ENCODE results near the gene PRSS2.
"Not testable (repeated sequence)": the region's sequence is repeated elsewhere in the genome, so short reads cannot be mapped to it uniquely, and the experiment has no call there.

Gene PRSS2

GRCh38 chr7:142759433-142759832 is 11.3 kb upstream of the PRSS2 start:
- Histone ChIP-seq H3K27ac (replicated peaks) (no peak overlapping the region), H3K4me3 (replicated peaks; ENCODE audit: insufficient read depth, low read length) (no peak overlapping the region), H3K27me3 (ENCODE audit: insufficient read depth, poor library complexity, severe bottlenecking) (no peaks in the 10 kb centered on the region)
- DNase-seq (ENCODE audit: low read depth in 1 of 2, low spot score in 1 of 2) = no peak
- TF ChIP-seq GABPA (IDR thresholded peaks at IDR 0.05; ENCODE audit: low read depth) = no peak
- no peak for TF ChIP-seq POLR2AphosphoS5 (IDR thresholded peaks at IDR 0.05; ENCODE audit: low read depth)
- TF ChIP-seq SPI1 (IDR thresholded peaks at IDR 0.05; ENCODE audit: borderline replicate concordance, low read depth) = no peak
- no peak for TF ChIP-seq REST (IDR thresholded peaks at IDR 0.05; ENCODE audit: insufficient replicate concordance, low read depth)
- TF ChIP-seq CTCF (IDR thresholded peaks at IDR 0.05; ENCODE audit: insufficient read depth, low read length) = no peak

GRCh38 chr7:142760071-142760642 is 10.6 kb upstream of the PRSS2 start:
- no peak for DNase-seq (ENCODE audit: low read depth in 1 of 2, low spot score in 1 of 2)
- H3K4me3 ChIP-seq (replicated peaks; ENCODE audit: insufficient read depth, low read length) = no peak overlapping the region
- H3K27me3 ChIP-seq (ENCODE audit: insufficient read depth, poor library complexity, severe bottlenecking) = no peaks in the 10 kb centered on the region
- H3K27ac ChIP-seq (replicated peaks) = no peak overlapping the region
- TF ChIP-seq CTCF (IDR thresholded peaks at IDR 0.05; ENCODE audit: insufficient read depth, low read length) (no peak), SPI1 (IDR thresholded peaks at IDR 0.05; ENCODE audit: borderline replicate concordance, low read depth) (no peak), GABPA (IDR thresholded peaks at IDR 0.05; ENCODE audit: low read depth) (no peak), REST (IDR thresholded peaks at IDR 0.05; ENCODE audit: insufficient replicate concordance, low read depth) (no peak), POLR2AphosphoS5 (IDR thresholded peaks at IDR 0.05; ENCODE audit: low read depth) (no peak)

- H3K27ac ChIP-seq (replicated peaks); H3K4me3 ChIP-seq (replicated peaks; ENCODE audit: insufficient read depth, low read length); H3K27me3 ChIP-seq (ENCODE audit: insufficient read depth, poor library complexity, severe bottlenecking); DNase-seq (ENCODE audit: low read depth in 1 of 2, low spot score in 1 of 2): not testable (repeated sequence)
Observed at GRCh38 chr7:142761606-142762005, 9.2 kb upstream of the PRSS2 start.

- Histone ChIP-seq H3K4me3 (replicated peaks; ENCODE audit: insufficient read depth, low read length) (no peak overlapping the region), H3K27me3 (ENCODE audit: insufficient read depth, poor library complexity, severe bottlenecking) (no peaks in the 10 kb centered on the region), H3K27ac (replicated peaks) (no peak overlapping the region)
- TF ChIP-seq CTCF (IDR thresholded peaks at IDR 0.05; ENCODE audit: insufficient read depth, low read length) = no peak
- no peak for TF ChIP-seq POLR2AphosphoS5 (IDR thresholded peaks at IDR 0.05; ENCODE audit: low read depth)
- no peak for TF ChIP-seq SPI1 (IDR thresholded peaks at IDR 0.05; ENCODE audit: borderline replicate concordance, low read depth)
- TF ChIP-seq REST (IDR thresholded peaks at IDR 0.05; ENCODE audit: insufficient replicate concordance, low read depth) = no peak
- TF ChIP-seq GABPA (IDR thresholded peaks at IDR 0.05; ENCODE audit: low read depth) = no peak
- DNase-seq (ENCODE audit: low read depth in 1 of 2, low spot score in 1 of 2) = no peak
Observed at GRCh38 chr7:142762104-142762503, 8.7 kb upstream of the PRSS2 start.
